ENCODE data around the gene NR2E1. TPM values are rescaled to one million over a fixed set of nuclear protein-coding genes. Genes with fewer than 3 reads are reported as not detected.
A peak's percentile ranks its signal among the peaks of the same experiment; 100 is the strongest.

Gene NR2E1
- polyA plus RNA-seq, 1 of the 3 experiments (the other 2 are of a cell fraction), result not detected

- Histone ChIP-seq H3K27ac (ENCODE audit: low read depth in 2 of 2, low read length in 1 of 2) (no peak overlapping the region), H3K79me2 (ENCODE audit: insufficient read depth) (no peaks in the 10 kb centered on the region), H3K4me2 (no peak overlapping the region), H3K4me1 (ENCODE audit: control insufficient read depth in 1 of 2, insufficient read depth in 2 of 2, low read depth in 1 of 2, low read length in 1 of 2) (no peaks in the 10 kb centered on the region), H3K9ac (no peak overlapping the region), H3F3A (replicated peaks; ENCODE audit: insufficient read depth) (no peaks in the 10 kb centered on the region), H3K36me3 (replicated peaks in 1 of 2; ENCODE audit: control insufficient read depth in 1 of 2, insufficient read depth in 2 of 2, low read length in 1 of 2) (no peaks in the 10 kb centered on the region), H3K4me3 (ENCODE audit: low read depth in 2 of 2, low read length in 1 of 2) (no peak overlapping the region), H3K9me3 (no peaks in the 10 kb centered on the region), H2AFZ (ENCODE audit: low read depth) (no peak overlapping the region), H4K20me1 (ENCODE audit: insufficient read depth) (no peaks in the 10 kb centered on the region), H3K27me3 (ENCODE audit: insufficient read depth) (no peaks in the 10 kb centered on the region; the same call in 1 of the 2 replicates), H3K9me2 (no peaks in the 10 kb centered on the region)
- ChIA-PET POLR2A (no interaction called here), CTCF (interaction anchor here (1.4 to 1.8 kb wide), 2 partner anchors 10 to 355 kb away, joined by 3 to 8 read pairs; no protein-coding TSS in a partner anchor)
- TF ChIP-seq NRF1 (IDR thresholded peaks at IDR 0.05; ENCODE audit: low read depth, low read length) (no peak), RAD21 (IDR thresholded peaks at IDR 0.05; ENCODE audit: low read length) (peak; percentile 22; the same call in 1 of the 2 replicates)
- WGBS (ENCODE audit: low lambda C conversion rate), result 84% methylated on average over 6 of the region's 6 CpGs
- no peak for DNase-seq
Observed at GRCh38 chr6:108145639-108146038, 20.2 kb upstream of the NR2E1 start.

- peaks cover 18% of the 10 kb centered on the region for H3K27me3 ChIP-seq (ENCODE audit: insufficient read depth)
- DNase-seq, result no peak
- H3K9ac ChIP-seq, result no peak overlapping the region
- no peak overlapping the region for H2AFZ ChIP-seq (ENCODE audit: low read depth)
- no peaks in the 10 kb centered on the region for H3K36me3 ChIP-seq (replicated peaks in 1 of 2; ENCODE audit: control insufficient read depth in 1 of 2, insufficient read depth in 2 of 2, low read length in 1 of 2)
- H4K20me1 ChIP-seq (ENCODE audit: insufficient read depth), result no peaks in the 10 kb centered on the region
- no peaks in the 10 kb centered on the region for H3K79me2 ChIP-seq (ENCODE audit: insufficient read depth)
- H3F3A ChIP-seq (replicated peaks; ENCODE audit: insufficient read depth), result no peaks in the 10 kb centered on the region
- peaks cover 0 to 4% of the 10 kb centered on the region in 2 experiments; a peak in 1 of 4 replicates for H3K4me1 ChIP-seq (ENCODE audit: control insufficient read depth in 1 of 2, insufficient read depth in 2 of 2, low read depth in 1 of 2, low read length in 1 of 2)
- H3K4me3 ChIP-seq (ENCODE audit: low read depth in 2 of 2, low read length in 1 of 2), result no peak overlapping the region
- no peaks in the 10 kb centered on the region for H3K9me3 ChIP-seq
- no peak overlapping the region for H3K4me2 ChIP-seq
- no peak overlapping the region for H3K27ac ChIP-seq (ENCODE audit: low read depth in 2 of 2, low read length in 1 of 2)
- no peaks in the 10 kb centered on the region for H3K9me2 ChIP-seq
- TF ChIP-seq RAD21 (IDR thresholded peaks at IDR 0.05; ENCODE audit: low read length) (no peak), EZH2phosphoT487 (IDR thresholded peaks at IDR 0.05; ENCODE audit: borderline replicate concordance, low read depth) (no peak), NFIC (IDR thresholded peaks at IDR 0.05; ENCODE audit: borderline replicate concordance) (no peak), CTCF (IDR thresholded peaks at IDR 0.05) (no peak), USF1 (IDR thresholded peaks at IDR 0.05; ENCODE audit: borderline replicate concordance, low read depth) (no peak), FOXJ3 (CRISPR knock-in tag; IDR thresholded peaks at IDR 0.05) (no peak), FOXM1 (IDR thresholded peaks at IDR 0.05; ENCODE audit: low read depth) (no peak), TCF12 (IDR thresholded peaks at IDR 0.05) (no peak), SIN3A (IDR thresholded peaks at IDR 0.05; ENCODE audit: borderline replicate concordance, low read depth, low read length) (no peak), TAF1 (IDR thresholded peaks at IDR 0.05; ENCODE audit: borderline replicate concordance, low read depth, low read length) (no peak), SMC3 (IDR thresholded peaks at IDR 0.05; ENCODE audit: low read depth, low read length) (no peak), PBX3 (IDR thresholded peaks at IDR 0.05) (no peak), TEAD4 (IDR thresholded peaks at IDR 0.05; ENCODE audit: borderline replicate concordance, insufficient read depth) (no peak)
- WGBS (ENCODE audit: low lambda C conversion rate), result 62% methylated on average over 4 of the region's 4 CpGs
- ChIA-PET POLR2A (no interaction called here), CTCF (interaction anchor here (1.9 kb wide), 1 partner anchor 11 kb away, joined by 4 read pairs; no protein-coding TSS in a partner anchor)
Observed at GRCh38 chr6:108152446-108152845, 13.4 kb upstream of the NR2E1 start.
